Natural killer cell (primary cell): ENCODE data around the gene PLA2G1B. TPM values are rescaled to one million over a fixed set of nuclear protein-coding genes. Genes with fewer than 3 reads are reported as not detected.

Source experiments
- ATAC-seq, 3 donors: fragments of 150-1000 bp in 2 of 3; fragments of 200-7000 bp in 1 of 3; cut with Tn5 transposase; 1 replicate in 1 of 3; 2 replicates in 2 of 3; pipeline ENCODE4 v1.10.0; 2021; ENCODE audit warnings: mild to moderate bottlenecking in 2 of 3, moderate library complexity in 2 of 3
- DNase-seq, 2 donors: peaks; one replicate each; pipeline versions ENCODE4 v3.0.0 to v3.0.0-alpha.2; 2013 to 2021; ENCODE audit warnings: mixed read lengths in 1 of 2
- H3K27ac ChIP-seq: one replicate; pipeline ENCODE4 v1.5.1; 2013; ENCODE audit warnings: mild to moderate bottlenecking, low read length
- H3K27me3 ChIP-seq: one replicate; pipeline ENCODE4 v1.6.1; 2013; ENCODE audit warnings: low read length; ENCODE audit not compliant: control insufficient read depth, insufficient read depth
- H3K36me3 ChIP-seq: one replicate; pipeline ENCODE4 v1.6.1; 2013; ENCODE audit warnings: low read length; ENCODE audit not compliant: control insufficient read depth, insufficient read depth
- H3K4me1 ChIP-seq: one replicate; pipeline ENCODE4 v1.6.1; 2013; ENCODE audit warnings: low read length; ENCODE audit not compliant: control insufficient read depth, insufficient read depth
- H3K4me3 ChIP-seq: one replicate; pipeline ENCODE4 v1.5.1; 2013; ENCODE audit warnings: low read length
- H3K9me3 ChIP-seq: one replicate; pipeline ENCODE4 v1.6.1; 2013; ENCODE audit warnings: low read length; ENCODE audit not compliant: control insufficient read depth, insufficient read depth
- H3K27ac Mint-ChIP-seq, 2 donors: one replicate each; pipeline ENCODE4 v1.8.0; 2022; ENCODE audit warnings: mild to moderate bottlenecking in 2 of 2, mixed read lengths in 2 of 2, moderate library complexity in 1 of 2
- H3K27me3 Mint-ChIP-seq, 2 donors: one replicate each; pipeline ENCODE4 v1.8.0; 2022; ENCODE audit warnings: low read depth in 2 of 2, mixed read lengths in 2 of 2
- H3K36me3 Mint-ChIP-seq: one replicate; pipeline ENCODE4 v1.8.0; 2022; ENCODE audit warnings: mixed read lengths
- H3K4me1 Mint-ChIP-seq, 2 donors: one replicate each; pipeline ENCODE4 v1.8.0; 2022; ENCODE audit warnings: mixed read lengths in 2 of 2
- H3K4me3 Mint-ChIP-seq: one replicate; pipeline ENCODE4 v1.8.0; 2022; ENCODE audit warnings: mild to moderate bottlenecking, moderate library complexity, mixed read lengths
- H3K9me3 Mint-ChIP-seq, 2 donors: one replicate each; pipeline ENCODE4 v1.8.0; 2022; ENCODE audit warnings: mixed read lengths in 2 of 2
- whole genome bisulfite sequencing: methylation state at CpG from one replicate; pipeline ENCODE4 v1.1.7; 2013; ENCODE audit warnings: missing lambda C conversion rate; ENCODE audit not compliant: insufficient coverage; 5-methylcytosine and 5-hydroxymethylcytosine counted together
- intact Hi-C: fragments of 100-400 bp; cut with micrococcal nuclease; formaldehyde crosslinking; loops from one replicate; pipeline ENCODE4 v1.14.2; 2022
- total RNA-seq, 4 donors: library from RNA; stranded (reverse); fragments of 120-200 nt in 1 of 4; gene quantifications; one replicate each; pipeline versions ENCODE4 v1.2.3 to v1.2.4, GENCODE V29; 2013 to 2022
- TF ChIP-seq, protein P1 (sequence below): fragments of 200-600 bp; IDR thresholded peaks from one replicate; pipeline ENCODE4 v1.8.0; 2022; ENCODE audit warnings: antibody characterized with exemption

Gene PLA2G1B
- total RNA-seq, 3 donors from 2014 or later (not counting 1 experiment from before 2014, with no cell fraction given): 0.52 TPM; not detected in 2

DNA sequence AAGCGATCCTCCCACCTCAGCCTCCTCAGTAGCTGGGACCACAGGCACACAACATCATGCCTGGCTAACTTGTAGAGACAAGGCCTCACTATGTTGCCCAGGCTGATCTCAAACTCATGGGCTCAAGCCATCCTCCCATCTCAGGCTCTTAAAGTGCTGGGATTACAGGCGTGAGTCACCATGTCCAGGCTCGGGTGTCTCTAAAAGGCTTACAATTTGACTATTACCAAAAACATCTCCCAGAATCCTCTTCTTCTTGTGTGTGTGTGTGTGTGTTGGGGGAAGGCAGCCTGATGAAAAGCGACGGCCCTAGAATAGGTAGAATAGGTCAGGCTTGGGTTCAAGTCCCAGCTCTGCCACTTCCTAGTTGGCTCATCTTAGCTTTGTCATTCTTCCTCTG lies 24.5 kb upstream of the PLA2G1B start:
- TF ChIP-seq, protein P1, sequence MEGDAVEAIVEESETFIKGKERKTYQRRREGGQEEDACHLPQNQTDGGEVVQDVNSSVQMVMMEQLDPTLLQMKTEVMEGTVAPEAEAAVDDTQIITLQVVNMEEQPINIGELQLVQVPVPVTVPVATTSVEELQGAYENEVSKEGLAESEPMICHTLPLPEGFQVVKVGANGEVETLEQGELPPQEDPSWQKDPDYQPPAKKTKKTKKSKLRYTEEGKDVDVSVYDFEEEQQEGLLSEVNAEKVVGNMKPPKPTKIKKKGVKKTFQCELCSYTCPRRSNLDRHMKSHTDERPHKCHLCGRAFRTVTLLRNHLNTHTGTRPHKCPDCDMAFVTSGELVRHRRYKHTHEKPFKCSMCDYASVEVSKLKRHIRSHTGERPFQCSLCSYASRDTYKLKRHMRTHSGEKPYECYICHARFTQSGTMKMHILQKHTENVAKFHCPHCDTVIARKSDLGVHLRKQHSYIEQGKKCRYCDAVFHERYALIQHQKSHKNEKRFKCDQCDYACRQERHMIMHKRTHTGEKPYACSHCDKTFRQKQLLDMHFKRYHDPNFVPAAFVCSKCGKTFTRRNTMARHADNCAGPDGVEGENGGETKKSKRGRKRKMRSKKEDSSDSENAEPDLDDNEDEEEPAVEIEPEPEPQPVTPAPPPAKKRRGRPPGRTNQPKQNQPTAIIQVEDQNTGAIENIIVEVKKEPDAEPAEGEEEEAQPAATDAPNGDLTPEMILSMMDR: no peak

DNA sequence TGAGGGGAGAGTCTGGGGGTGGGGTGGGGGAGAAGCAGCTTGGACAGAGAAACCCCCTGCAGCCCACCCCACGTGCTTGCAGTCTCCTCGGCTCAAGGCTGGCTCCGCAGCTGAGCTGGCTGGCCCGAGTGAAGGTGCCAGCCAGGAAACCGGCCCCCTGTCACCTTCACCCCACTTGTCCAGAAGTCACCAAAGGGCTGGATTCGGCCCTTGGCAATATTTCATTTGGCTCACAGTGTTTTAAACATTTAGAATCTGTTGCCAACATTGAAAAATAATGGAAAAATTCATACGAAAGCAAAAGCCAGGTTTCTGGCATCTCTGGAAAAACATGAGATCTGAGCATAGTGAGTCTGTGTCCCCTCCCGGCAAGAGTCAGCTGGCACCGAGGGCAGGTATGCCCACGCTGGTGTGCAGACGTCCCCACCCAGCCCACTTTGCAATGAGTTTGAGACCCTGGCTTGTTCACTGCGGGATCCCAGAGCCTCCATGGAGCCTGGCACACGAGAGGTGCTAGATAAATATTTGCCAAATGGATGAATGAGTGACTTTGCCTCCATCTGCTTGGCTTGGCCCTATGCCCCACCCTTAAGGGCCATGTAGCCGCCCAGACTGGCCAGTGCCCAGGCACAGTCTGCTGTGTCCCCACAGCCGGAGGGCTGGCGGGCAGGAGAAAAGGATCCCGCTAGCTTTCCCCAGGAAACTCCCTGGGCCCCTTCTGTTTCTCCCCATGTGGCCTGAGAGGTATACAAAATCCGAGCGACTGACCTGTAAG lies 23.2 kb upstream of the PLA2G1B start:
- ATAC-seq (no peak), DNase-seq (no peak)
- H3K27me3 Mint-ChIP-seq: peaks cover 0 to 2% of the 10 kb centered on the region in 2 donors
- H3K4me1 Mint-ChIP-seq: no peaks in the 10 kb centered on the region
- intact Hi-C loops: no loop called here
- Histone ChIP-seq H3K27ac (no peak overlapping the region), H3K36me3 (no peaks in the 10 kb centered on the region), H3K4me1 (no peaks in the 10 kb centered on the region), H3K27me3 (no peaks in the 10 kb centered on the region), H3K4me3 (no peak overlapping the region), H3K9me3 (no peaks in the 10 kb centered on the region)
- no peak overlapping the region for H3K27ac Mint-ChIP-seq
- no peaks in the 10 kb centered on the region for H3K9me3 Mint-ChIP-seq
- no peak overlapping the region for H3K4me3 Mint-ChIP-seq
- WGBS: 83% methylated on average over 19 of the region's 19 CpGs
- TF ChIP-seq, protein P1: no peak
- H3K36me3 Mint-ChIP-seq: no peaks in the 10 kb centered on the region

More for the DNA sequence above, 24.5 kb upstream of the PLA2G1B start:
- H3K36me3 Mint-ChIP-seq: no peaks in the 10 kb centered on the region
- Histone ChIP-seq H3K27me3 (no peaks in the 10 kb centered on the region), H3K4me3 (no peak overlapping the region), H3K36me3 (no peaks in the 10 kb centered on the region), H3K9me3 (no peaks in the 10 kb centered on the region), H3K4me1 (no peaks in the 10 kb centered on the region), H3K27ac (no peak overlapping the region)
- H3K27ac Mint-ChIP-seq: no peak overlapping the region
- no peaks in the 10 kb centered on the region for H3K27me3 Mint-ChIP-seq
- H3K4me1 Mint-ChIP-seq: no peaks in the 10 kb centered on the region
- ATAC-seq (no peak), DNase-seq (no peak)
- H3K4me3 Mint-ChIP-seq: no peak overlapping the region
- 66% methylated on average over 4 of the region's 5 CpGs for WGBS
- H3K9me3 Mint-ChIP-seq: no peaks in the 10 kb centered on the region
- intact Hi-C loops: no loop called here

DNA sequence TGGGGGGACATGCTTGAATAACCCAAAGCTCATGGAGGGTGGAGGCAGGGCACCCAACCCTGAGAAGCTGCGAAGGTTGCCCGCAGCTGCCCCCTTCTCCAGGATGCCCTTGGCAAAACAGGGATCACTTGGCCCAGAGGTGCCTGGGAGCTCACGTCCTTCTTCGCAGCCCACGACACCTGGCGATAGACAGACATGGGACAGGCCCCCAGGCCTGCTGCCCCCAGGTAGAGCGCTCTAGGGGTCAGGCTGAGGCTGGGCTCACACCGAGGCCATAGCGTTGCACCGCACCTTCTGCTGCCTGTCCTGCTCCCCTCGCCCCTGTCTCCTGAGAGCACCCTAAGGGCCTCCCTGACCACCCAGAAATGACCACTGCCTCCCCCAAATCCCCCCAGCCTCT lies 20.2 kb upstream of the PLA2G1B start:
- H3K4me3 ChIP-seq: no peak overlapping the region
- H3K4me1 ChIP-seq: no peaks in the 10 kb centered on the region
- H3K36me3 ChIP-seq: no peaks in the 10 kb centered on the region
- intact Hi-C loops: no loop called here
- ATAC-seq: no peak
- TF ChIP-seq, protein P1: no peak
- H3K9me3 ChIP-seq: no peaks in the 10 kb centered on the region
- no peak overlapping the region for H3K27ac ChIP-seq
- Mint-ChIP-seq H3K9me3 (no peaks in the 10 kb centered on the region), H3K27me3 (peaks cover 0 to 2% of the 10 kb centered on the region in 2 donors), H3K27ac (no peak overlapping the region), H3K4me1 (no peaks in the 10 kb centered on the region), H3K36me3 (no peaks in the 10 kb centered on the region), H3K4me3 (no peak overlapping the region)
- DNase-seq: no peak
- 94% methylated on average over 11 of the region's 11 CpGs for WGBS
- H3K27me3 ChIP-seq: no peaks in the 10 kb centered on the region

DNA sequence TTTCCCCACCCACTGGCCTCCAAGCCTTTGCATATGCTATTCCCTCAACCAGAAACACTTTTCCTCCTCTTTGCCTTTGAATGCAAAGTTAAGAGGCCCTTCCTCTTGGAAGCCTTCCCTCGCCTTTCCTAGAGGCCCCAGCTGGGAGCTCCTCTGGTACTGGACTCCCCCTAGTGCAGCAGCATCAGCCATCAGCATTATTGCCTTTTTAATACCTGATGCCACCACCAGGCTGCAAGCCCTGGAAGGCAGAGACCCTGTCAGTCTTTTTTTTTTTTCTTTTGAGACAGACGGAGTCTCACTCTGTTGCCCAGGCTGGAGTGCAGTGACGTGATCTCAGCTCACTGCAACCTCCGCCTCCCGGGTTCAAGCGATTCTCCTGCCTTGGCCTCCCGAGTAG lies 19.1 kb upstream of the PLA2G1B start:
- TF ChIP-seq, protein P1: no peak
- DNase-seq (no peak), ATAC-seq (no peak)
- Mint-ChIP-seq H3K27me3 (peaks cover 0 to 2% of the 10 kb centered on the region in 2 donors), H3K4me3 (no peak overlapping the region), H3K4me1 (no peaks in the 10 kb centered on the region), H3K9me3 (no peaks in the 10 kb centered on the region), H3K36me3 (no peaks in the 10 kb centered on the region), H3K27ac (no peak overlapping the region)
- intact Hi-C loops: no loop called here
- Histone ChIP-seq H3K36me3 (no peaks in the 10 kb centered on the region), H3K9me3 (no peaks in the 10 kb centered on the region), H3K4me1 (no peaks in the 10 kb centered on the region), H3K27ac (no peak overlapping the region), H3K4me3 (no peak overlapping the region), H3K27me3 (no peaks in the 10 kb centered on the region)
- WGBS: 98% methylated on average over 7 of the region's 7 CpGs
